HG03108 (cell line): ENCODE measurements around the gene HDGFL3.
"Not testable (repeated sequence)": the region's sequence is repeated elsewhere in the genome, so short reads cannot be mapped to it uniquely, and the experiment has no call there.

Experiments used
- ATAC-seq: cut with Tn5 transposase; IDR thresholded peaks from one replicate; pipeline ENCODE4 v1.9.1; 2021; ENCODE audit warnings: moderate library complexity; ENCODE audit not compliant: unreplicated experiment

Gene HDGFL3

DNA sequence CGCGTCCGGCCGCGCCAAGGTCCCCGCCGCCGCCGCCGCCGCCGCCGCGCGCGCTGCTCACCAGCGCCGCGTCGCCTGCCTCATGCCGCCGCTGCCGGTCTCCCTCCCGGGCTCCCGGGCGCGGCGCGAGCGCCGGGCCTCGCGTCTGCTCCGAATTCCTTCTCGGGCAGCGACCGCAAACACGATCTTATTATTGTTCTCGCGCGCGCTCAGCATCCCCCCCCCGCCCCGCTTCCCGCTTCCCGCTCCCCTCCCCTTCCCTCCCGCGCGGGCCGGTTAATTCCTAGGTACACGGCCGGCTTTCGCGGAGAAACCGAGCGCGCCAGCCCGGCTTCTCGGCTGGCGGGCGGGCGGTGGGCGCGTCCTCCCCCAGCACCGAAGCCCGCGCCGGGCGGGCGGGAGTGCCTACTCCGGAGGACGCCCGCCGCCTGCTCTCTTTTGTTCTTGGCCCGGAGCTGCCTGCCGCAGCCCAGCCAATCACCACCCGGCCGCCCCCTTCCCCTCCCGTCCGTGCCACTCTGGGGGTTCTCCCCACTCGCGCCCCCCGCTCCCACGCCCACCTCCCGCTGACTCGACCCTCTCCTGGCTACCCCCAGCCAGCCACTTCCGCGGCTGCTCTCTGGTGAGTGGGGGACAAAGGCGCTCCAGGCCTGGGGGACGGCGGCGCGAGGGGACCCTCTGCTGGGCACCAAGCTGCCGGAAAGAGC, at the start of gene HDGFL3:
Gene HDGFL3 (minus strand): TSS at position 164 of the 707 bp plus-strand sequence. CDS start 409 bp downstream, outside the sequence.
- no peak for ATAC-seq

DNA sequence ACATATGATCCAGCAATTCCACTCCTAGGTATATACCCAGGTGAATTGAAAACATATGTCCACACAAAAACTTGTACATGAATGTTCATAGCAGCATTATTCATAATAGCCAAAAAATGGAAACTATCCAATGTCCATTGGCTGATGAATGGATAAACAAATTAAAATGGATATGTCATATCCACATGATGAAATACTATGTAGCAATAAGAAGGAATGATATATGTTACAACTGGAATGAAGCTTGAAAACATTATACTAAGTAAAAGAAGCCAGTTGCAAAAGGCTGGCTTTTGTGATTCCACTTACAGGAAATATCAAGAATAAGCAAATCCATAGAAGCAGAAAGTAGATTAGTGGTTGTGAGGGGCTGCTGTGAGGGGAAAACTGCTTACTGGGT, 43.2 kb upstream of the HDGFL3 start:
- no peak for ATAC-seq

DNA sequence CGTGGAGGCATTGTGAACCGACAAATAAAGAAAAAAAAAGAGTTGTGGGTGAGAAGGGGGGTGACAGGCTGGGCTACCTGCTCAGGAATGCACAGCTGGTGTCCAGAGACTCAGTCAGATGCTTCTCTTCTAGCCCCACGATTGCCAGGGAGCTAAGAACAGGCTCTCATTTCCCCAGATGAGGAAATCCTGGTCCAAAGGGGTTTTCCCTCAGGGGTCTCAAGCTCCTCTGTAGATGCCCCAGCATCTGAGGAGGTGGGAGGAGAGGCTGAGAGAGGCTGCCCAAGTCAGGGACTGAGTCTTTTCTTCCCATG, 41.4 kb upstream of the HDGFL3 start:
- no peak for ATAC-seq

DNA sequence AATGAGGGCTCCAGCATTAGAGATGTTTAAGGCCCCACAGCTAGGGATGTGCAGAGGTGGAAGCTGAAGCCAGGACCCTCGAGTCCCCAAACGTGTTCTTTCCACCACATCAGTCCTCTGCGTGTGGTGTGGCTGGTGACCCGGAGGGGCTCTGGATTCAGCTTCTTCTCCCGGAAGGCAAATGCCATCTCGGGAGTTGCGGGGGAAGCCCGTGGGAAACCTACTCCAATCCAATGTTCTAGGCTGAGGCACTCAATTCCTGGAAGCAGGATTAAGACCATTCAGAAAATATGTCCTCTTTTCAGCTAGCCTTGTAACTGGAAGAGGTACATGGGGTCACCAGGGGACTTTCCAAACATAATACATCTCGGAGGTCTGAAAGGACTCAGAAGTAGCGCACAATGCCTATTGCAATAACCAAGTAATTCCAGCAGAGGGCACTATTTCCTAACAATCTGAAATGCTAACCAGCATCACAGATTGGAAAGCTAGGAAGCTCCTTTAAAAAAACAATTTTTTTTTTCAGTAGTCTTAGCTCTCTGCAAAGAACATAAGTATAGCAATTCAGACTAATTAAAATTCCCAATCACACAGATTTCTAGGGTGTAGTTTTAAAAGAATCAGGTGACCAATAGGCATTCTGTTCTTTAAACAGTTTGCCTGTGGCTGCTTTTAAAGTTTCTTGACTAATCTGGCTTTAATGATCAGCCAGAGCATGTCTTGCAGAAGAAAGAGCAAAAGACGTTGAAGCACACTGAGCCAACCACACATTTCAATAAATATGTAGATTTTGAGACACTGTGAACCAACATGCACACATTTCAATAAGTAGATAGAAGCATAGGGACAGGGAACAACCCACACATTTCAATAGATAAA, 40.8 kb upstream of the HDGFL3 start:
- no peak for ATAC-seq

DNA sequence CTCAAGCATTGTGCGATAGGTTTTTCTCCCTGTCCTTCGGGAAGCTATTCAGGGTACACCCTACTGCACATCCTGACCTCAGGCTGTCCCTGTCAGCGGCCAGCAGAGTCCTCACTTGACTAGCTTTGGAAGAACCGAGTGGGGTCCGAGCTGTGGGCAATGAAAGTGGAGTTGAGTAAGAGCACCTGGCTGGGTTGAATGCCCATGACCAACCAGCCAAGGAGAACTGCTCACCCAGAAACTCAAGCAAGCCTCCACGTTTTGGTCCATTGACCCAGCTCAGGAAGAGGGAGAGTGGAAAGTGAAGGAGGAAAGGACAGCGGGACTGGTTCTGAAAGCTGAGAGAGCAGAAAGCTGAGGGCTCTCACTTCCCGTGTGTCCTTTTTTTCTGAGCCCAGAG, 36.0 kb upstream of the HDGFL3 start:
- ATAC-seq: no peak

DNA sequence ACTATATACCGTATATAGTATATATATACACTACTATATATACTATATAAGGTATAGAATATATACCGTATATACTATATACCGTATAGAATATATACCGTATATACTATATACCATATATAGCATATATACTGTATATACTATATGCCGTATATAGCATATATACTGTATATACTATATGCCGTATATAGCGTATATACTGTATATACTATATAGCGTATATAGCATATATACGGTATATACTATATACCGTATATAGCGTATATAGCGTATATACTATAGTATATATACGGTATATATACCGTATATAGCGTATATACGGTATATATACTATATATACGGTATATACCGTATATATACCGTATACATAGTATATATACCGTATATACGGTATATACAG, 22.6 kb upstream of the HDGFL3 start:
- ATAC-seq: no peak

DNA sequence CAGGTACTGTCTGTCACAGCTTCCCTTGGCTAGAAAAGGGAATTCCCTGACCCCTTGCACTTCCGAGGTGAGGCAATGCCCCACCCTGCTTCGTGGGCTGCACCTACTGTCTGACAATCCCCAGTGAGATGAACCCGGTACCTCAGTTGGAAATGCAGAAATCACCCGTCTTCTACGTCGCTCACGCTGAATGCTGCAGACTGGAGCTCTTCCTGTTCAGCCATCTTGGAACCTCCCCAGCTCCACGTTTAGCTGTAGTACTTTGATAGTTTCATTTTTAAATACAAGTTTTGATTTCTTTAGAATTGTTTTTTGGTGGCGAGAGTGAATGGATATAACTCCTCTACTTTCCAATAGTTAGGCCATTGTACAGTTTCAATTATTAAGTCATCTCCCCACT, 17.8 kb upstream of the HDGFL3 start:
- ATAC-seq: no peak

DNA sequence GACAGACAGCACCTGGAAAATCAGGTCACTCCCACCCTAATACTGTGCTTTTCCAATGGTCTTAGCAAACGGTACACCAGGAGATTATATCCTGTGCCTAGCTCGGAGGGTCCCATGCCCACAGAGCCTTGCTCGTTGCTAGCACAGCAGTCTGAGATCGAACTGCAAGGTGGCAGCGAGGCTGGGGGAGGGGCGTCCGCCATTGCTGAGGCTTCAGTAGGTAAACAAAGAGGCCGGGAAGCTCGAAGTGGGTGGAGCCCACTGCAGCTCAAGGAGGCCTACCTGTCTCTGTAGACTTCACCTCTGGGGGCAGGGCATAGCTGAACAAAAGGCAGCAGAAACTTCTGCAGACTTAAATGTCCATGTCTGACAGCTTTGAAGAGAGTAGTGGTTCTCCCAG, 14.2 kb upstream of the HDGFL3 start:
- ATAC-seq: not testable (repeated sequence)

DNA sequence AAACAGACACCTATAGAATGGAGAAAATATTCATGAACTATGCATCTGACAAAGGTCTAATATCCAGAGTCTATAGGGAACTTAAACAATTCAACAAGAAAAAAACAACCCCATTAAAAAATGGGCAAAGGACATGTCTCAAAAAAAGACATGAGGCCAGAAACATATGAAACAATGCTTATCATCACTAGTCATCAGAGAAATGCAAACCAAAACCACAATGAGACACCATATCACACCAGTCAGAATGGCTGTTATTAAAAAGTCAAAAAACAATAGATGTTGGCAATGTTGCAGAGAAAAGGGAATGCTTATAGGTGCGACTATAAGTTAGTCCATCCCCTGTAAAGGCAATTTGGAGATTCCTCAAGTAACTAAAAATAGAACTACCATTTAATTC, 11.4 kb upstream of the HDGFL3 start:
- ATAC-seq: no peak

DNA sequence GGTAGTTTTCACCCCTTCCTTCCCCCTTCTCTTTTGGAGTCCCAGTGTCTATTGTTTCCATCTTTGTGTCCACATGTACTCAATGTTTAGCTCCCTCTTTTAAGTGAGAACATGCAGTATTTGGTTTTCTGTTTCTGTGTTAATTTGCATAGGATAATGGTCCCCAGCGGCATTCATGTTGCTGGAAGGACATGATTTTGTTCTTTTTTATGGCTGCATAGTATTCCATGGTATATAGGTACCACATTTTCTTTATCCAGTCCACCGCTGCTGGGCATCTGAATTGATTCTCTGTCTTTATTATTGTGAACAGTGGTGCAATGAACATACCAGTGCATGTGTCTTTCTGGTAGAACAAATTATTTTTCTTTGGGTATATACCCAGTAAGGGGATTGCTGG, 7.7 kb upstream of the HDGFL3 start:
- no peak for ATAC-seq

DNA sequence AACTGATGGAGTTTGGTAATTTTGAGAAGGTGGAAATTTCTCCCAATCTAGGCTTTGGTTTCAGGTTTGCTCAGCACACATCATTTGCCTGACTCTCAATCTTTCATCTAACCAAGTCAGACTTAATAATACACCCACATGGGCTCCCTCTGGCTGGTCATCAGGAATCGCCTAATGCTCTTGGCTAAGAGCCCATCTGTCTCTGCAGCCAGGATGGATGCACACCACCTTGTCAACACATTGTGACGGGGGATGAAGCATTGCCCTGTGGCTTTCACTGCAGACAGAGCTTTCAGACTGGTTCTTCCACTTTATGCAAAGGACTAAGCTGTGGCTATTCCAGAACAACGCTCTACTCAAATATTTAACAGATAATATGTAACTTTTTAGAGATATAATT, 3.0 kb upstream of the HDGFL3 start:
- ATAC-seq: no peak

DNA sequence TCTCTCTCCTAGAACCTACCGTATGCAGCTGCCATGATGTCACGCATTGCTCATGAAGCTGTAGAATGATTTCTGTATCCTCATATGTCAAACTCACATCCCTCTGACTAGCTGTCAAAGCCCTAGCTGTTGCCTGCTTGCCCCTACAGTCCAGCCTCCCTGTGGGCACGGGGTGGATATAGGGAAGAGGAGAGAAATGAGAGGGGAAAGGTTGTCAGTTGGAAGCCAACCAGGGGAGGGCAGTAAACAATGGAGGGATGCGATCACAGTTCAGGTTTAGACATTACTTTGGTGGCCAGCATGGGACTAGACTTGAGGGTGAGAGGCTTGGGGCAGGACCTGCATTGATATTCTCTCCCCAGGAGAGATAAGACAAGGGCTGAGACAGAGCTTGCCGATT, 1.7 kb upstream of the HDGFL3 start:
- ATAC-seq: no peak

DNA sequence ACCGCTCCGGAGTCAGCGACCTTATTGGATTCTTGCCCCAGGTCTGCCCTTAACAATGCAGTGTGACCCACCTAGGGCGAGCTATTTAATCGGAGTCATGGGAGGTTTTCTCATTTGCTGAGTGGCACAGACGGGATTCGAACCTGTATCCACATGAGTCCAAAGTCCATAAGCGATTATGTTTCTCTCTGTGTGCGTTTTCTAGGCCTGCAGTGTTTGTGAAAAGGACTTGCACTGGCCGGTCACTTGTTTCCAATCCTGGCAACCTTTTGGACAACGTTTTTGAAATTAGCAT, 691 bp upstream of the HDGFL3 start:
- no peak for ATAC-seq

DNA sequence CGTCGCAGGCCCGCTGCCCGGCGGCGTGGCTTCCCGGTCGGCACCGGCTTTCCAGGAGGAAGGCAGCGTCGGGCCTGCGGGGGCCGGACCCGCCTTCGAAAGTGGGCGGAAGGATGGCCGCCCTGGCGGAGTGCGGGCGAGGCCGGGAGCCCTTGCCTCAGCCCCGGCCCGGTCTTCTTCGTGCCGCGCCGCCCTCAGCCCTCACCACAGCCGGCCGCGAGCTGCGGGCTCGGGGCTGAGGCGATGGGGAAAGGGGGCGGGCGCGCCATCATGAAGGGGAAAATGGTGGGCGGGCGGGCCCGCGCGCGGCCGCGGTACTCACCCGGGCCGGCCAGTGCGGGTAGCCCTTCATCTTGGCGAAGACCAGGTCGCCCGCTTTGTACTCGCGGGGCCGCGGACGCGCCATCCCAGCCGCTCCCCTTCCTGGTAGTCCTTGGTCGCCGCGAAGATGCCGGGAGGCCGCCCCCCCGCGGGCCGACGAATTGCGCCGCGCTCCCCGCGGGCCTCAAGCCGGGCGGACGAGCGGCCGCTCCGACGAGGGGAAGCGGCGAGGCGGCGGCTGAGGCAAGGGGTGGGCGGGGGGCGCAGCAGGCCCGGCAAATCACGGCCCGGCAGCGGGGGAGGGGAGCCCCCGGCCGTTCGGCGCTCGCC, 489 bp downstream of the HDGFL3 start:
- ATAC-seq: no peak

DNA sequence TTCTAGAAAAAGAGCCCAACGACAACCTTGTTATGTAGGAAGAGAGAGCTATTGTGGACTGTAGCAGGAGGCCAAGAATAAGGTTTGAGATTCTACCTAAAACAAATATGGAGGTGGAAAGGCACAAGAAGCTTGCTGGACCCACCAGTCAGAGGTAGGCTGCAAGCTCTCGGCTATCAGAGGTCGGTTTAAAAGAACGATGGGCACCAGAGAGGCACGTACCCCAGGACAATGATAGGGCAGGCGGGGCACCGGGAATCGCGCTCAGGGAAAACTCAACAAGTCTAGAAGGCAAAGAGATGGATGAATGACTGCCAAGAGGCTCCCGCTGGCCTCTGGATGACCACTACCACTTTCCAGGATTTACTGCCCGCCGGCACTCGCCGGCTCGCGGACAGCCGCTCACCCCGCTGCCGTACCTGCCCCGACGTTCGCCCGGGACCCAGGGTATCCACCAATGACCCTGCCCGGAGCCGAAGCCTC, 1.1 kb downstream of the HDGFL3 start:
- ATAC-seq: no peak

DNA sequence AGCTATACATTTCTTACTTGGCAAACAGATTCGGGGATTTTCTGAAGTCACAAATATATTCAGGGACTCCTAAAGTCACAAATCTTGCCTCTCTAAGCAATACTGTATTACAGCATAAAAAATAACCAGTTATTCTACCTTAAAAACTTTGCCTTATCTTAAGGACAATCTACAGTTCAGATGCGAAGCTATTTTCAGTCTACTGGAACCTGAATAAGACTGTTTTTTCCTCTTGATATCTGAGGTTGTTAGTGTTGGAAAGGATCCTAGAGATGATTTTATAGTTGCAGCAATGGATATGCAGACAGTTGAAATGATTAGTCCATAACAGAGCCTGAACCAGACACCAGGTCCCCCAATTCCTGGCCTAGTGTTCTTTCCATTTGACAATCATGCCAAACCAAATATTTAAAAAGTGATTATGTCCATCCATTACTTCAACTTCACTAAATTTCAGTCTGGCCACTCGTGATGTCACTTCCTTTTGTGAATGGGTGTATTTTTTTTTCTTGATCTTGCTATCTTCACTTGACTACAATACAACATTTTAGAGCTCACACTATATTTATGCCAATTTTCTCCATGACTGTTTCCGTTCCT, 1.8 kb downstream of the HDGFL3 start:
- no peak for ATAC-seq

DNA sequence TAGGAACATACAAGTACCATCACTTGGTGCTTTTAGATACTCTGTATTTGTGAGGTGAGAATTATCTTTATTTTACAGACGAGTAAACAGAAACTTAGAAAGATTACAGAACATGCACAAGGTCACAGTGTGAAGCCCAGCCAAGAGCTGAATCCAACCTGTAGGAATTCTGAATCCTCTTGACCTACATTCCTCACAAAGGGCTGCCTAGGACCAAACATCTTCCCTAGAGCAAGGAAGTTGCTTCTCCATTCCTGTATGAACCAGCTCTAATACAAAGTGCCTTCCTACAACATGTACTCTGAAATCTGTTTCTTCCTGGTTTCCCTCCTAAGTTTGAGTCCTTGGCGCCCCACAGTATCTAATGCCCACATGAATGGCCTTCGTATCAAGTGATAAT, 2.9 kb downstream of the HDGFL3 start:
- ATAC-seq: no peak

DNA sequence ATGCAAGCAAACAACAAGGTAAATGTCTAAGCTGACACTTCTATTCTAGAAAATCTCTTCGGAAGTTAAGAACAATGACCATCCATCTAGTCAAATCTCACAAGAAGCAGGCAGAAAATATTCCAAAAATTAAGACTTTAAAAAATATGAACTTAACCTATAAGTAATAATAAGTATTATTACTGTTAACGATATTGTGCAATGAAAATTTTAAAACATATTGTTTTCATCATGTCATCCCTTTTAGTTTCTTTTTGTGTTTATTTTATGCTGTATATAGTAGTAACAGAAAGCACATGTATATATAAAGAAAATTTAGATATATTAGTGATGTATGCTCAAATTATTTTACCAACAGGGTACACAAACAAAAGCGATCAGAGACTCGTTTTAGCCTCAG, 4.1 kb downstream of the HDGFL3 start:
- no peak for ATAC-seq

DNA sequence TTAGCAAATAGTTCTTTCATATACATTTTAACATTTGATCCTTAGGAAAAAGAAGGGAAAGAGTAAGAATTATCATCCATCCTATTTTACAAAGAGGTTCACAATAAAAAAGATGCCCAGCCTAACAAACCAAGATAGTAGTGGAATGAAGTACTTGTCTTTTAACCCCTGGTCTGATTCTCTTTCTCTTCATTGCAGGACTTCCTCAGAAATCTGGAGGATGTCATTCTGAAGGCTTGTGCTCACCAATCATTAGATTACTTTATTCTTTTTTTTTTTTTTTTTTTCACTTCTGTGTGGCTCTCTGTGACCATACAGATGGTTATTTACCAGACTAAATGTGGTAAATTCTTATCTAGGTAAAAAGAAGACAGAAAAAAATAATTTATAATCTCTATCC, 7.0 kb downstream of the HDGFL3 start:
- ATAC-seq: no peak

DNA sequence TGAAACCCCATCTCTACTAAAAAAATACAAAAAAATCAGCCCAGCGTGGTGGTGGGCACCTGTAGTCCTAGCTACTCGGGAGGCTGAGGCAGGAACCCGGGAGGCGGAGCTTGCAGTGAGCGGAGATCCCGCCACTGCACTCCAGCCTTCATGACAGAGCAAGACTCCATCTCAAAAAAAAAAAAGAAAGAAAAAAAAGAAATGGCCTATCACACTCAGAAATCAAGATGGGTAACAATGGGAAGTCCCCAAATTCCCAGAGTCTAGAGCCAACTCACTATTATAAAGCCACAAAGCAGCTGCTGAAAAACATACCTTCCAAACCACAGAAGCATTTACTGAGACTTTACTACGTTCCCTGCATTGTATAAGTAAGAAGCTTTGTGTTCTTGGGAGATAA, 7.5 kb downstream of the HDGFL3 start:
- no peak for ATAC-seq

DNA sequence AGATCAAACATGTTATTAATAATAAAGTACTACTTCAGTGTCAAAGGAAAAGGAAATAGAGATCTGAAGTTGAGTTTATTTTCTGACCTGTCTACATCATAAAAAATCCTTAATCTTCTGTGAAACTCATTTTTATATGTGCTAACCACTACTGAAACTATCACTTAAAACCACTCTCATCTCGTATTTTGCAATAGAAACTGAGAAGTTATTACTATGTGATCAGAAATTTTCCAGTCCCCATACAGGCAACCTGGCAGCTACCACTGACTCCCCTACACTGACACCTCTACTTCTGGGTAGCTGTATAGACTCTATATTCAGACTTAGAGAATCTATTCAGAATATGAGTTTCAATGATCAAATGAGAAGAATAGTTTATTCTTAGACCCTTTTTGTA, 8.3 kb downstream of the HDGFL3 start:
- peak; percentile 85 for ATAC-seq

DNA sequence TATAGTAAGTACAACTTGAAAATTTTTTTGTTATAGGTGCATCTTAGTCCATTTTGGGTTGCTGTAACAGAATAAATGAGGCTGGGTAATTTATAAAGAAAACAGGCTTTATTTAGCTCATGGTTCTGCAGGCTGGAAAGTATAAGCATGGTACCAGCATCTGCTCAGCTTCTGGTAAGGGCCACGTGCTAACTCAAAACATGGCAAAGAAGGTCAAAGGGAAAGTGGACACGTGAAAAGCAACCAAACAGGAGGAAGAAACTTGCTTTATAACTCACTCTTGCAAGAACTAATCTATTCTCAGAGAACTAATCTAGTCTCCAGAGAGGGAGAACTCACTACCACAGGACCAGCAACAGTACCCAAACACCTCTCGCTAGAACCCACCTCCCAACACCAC, 9.1 kb downstream of the HDGFL3 start:
- ATAC-seq: no peak
